ENCODE measurements around the gene IREB2.

GRCh38 chr15:78446551-78446950 is 8.5 kb downstream of the IREB2 start:
- no peak for TF ChIP-seq RORA (CRISPR knock-in tag; IDR thresholded peaks at IDR 0.05)
- TF ChIP-seq TCF7L2 (IDR thresholded peaks at IDR 0.05; ENCODE audit: low read depth, low read length) = no peak
- TF ChIP-seq, protein P1, sequence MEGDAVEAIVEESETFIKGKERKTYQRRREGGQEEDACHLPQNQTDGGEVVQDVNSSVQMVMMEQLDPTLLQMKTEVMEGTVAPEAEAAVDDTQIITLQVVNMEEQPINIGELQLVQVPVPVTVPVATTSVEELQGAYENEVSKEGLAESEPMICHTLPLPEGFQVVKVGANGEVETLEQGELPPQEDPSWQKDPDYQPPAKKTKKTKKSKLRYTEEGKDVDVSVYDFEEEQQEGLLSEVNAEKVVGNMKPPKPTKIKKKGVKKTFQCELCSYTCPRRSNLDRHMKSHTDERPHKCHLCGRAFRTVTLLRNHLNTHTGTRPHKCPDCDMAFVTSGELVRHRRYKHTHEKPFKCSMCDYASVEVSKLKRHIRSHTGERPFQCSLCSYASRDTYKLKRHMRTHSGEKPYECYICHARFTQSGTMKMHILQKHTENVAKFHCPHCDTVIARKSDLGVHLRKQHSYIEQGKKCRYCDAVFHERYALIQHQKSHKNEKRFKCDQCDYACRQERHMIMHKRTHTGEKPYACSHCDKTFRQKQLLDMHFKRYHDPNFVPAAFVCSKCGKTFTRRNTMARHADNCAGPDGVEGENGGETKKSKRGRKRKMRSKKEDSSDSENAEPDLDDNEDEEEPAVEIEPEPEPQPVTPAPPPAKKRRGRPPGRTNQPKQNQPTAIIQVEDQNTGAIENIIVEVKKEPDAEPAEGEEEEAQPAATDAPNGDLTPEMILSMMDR (CRISPR knock-in tag; IDR thresholded peaks at IDR 0.05) = no peak
- no peak for TF ChIP-seq HMG20B (CRISPR knock-in tag; conservative IDR thresholded peaks at IDR 0.05)
- TF ChIP-seq EP300 (IDR thresholded peaks at IDR 0.05; ENCODE audit: low read depth in 2 of 2, low read length in 2 of 2) = no peak
- no peak for TF ChIP-seq EP300 (CRISPR knock-in tag; IDR thresholded peaks at IDR 0.05; ENCODE audit: borderline replicate concordance)
- TF ChIP-seq, protein P2, sequence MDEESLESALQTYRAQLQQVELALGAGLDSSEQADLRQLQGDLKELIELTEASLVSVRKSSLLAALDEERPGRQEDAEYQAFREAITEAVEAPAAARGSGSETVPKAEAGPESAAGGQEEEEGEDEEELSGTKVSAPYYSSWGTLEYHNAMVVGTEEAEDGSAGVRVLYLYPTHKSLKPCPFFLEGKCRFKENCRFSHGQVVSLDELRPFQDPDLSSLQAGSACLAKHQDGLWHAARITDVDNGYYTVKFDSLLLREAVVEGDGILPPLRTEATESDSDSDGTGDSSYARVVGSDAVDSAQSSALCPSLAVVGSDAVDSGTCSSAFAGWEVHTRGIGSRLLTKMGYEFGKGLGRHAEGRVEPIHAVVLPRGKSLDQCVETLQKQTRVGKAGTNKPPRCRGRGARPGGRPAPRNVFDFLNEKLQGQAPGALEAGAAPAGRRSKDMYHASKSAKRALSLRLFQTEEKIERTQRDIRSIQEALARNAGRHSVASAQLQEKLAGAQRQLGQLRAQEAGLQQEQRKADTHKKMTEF (CRISPR knock-in tag; IDR thresholded peaks at IDR 0.05) = no peak
- TF ChIP-seq SATB2 (CRISPR knock-in tag; IDR thresholded peaks at IDR 0.05) = no peak
- no peak for TF ChIP-seq FOXJ3 (CRISPR knock-in tag; IDR thresholded peaks at IDR 0.05; ENCODE audit: borderline replicate concordance)

Data from HepG2 (cell line).